Testis (tissue), 5 donors: ENCODE results near the gene SLC8B1. TPM values are rescaled to one million over a fixed set of nuclear protein-coding genes. Genes with fewer than 3 reads are reported as not detected.
A peak's percentile ranks its signal among the peaks of the same experiment; 100 is the strongest.

Experiments
- DNase-seq: peaks from one replicate; pipeline ENCODE4 v3.0.0-alpha.2; 2019
- H3K27ac ChIP-seq, 2 donors: fragments of 200-600 bp; sonication (generic); one replicate each; pipeline ENCODE4 v1.5.1; 2019
- H3K27me3 ChIP-seq: fragments of 200-600 bp; sonication (generic); one replicate; pipeline ENCODE4 v1.5.1; 2019
- H3K36me3 ChIP-seq: fragments of 200-600 bp; sonication (generic); one replicate; pipeline ENCODE4 v1.5.1; 2017; ENCODE audit warnings: low read depth; ENCODE audit errors: missing control alignments
- H3K4me1 ChIP-seq: fragments of 200-600 bp; sonication (generic); one replicate; pipeline ENCODE4 v1.5.1; 2019
- H3K4me3 ChIP-seq, 2 donors: fragments of 200-600 bp; sonication (generic); one replicate each; pipeline ENCODE4 v1.5.1; 2017 to 2019
- H3K9me3 ChIP-seq: fragments of 200-600 bp; sonication (generic); one replicate; pipeline ENCODE4 v1.5.1; 2017
- CTCF ChIP-seq, 3 experiments: fragments of 450-650 bp in 2 of 3; fragments of 200-600 bp in 1 of 3; sonication (generic) in 1 of 3; IDR thresholded peaks; one replicate each; pipeline ENCODE4 v1.5.1; 2016 to 2019; ENCODE audit warnings: antibody characterized with exemption in 3 of 3, mild to moderate bottlenecking in 2 of 3, moderate library complexity in 1 of 3
- POLR2A ChIP-seq: fragments of 450-650 bp; IDR thresholded peaks from one replicate; pipeline ENCODE4 v1.6.1; 2017; ENCODE audit warnings: antibody characterized with exemption, mild to moderate bottlenecking, moderate library complexity
- WGBS, 2 donors: methylation state at CpG; one replicate each; pipeline ENCODE4 v1.1.5; 2018; 5-methylcytosine and 5-hydroxymethylcytosine counted together
- intact Hi-C: fragments of 100-400 bp; cut with DNase I; formaldehyde crosslinking; loops from one replicate; pipeline ENCODE4 v1.15.1; 2023; ENCODE audit warnings: low total_unique reads
- long read RNA-seq, 2 donors: transcript quantifications; one replicate each; lab custom pipeline, GENCODE V29; 2026
- polyA plus RNA-seq: library from polyadenylated mRNA; stranded (reverse); fragments of 350-450 nt; fragmentation: Illumina TruSeq; extraction: RNeasy Lipid Tissue Mini Kit (QIAGEN cat#74804); gene quantifications from one replicate; pipeline ENCODE4 v1.2.3, GENCODE V29; 2014; ENCODE audit warnings: low read depth, low replicate concordance; ENCODE audit not compliant: insufficient read depth
- total RNA-seq, 2 donors: library from RNA; depleted of rRNA; stranded (reverse); fragments of >200 nt; gene quantifications; one replicate each; pipeline ENCODE4 v1.2.3, GENCODE V29; 2016

Gene SLC8B1
- total RNA-seq, result 10 to 100 TPM; 78.0 to 88.3 TPM
- 41.2 TPM for polyA plus RNA-seq
- long read RNA-seq, donor 1, partial matches to known transcripts, result 60 of 78 reads
- long read RNA-seq, donor 1, other reads (novel, unspliced or antisense), result 15 of 78 reads
- long read RNA-seq, donor 2, partial matches to known transcripts, result 30 of 33 reads
- long read RNA-seq, donor 2, other reads (novel, unspliced or antisense), result 0 of 33 reads

- intact Hi-C loops, result no loop called here
- peak within 1 kb of the TSS; percentile 87 to 92 for H3K4me3 ChIP-seq
Measured at GRCh38 chr12:113334786-113335539, at the start of gene SLC8B1. Gene SLC8B1, minus strand, starts transcription at chr12:113335109. Its CDS starts 2,231 bp downstream, at chr12:113332878.

GRCh38 chr12:113382206-113382605 is 47.3 kb upstream of the SLC8B1 start:
- H3K27ac ChIP-seq, result no peak overlapping the region
- H3K36me3 ChIP-seq, result no peaks in the 10 kb centered on the region
- H3K4me1 ChIP-seq, result peaks cover 4% of the 10 kb centered on the region
- TF ChIP-seq CTCF (IDR thresholded peaks at IDR 0.05), result no peak
- no peak for TF ChIP-seq POLR2A
- no peak for DNase-seq
- intact Hi-C loops, result no loop called here
- no peaks in the 10 kb centered on the region for H3K27me3 ChIP-seq
- no peaks in the 10 kb centered on the region for H3K9me3 ChIP-seq
- WGBS, 2 donors, result 89 to 94% methylated on average over 4 of the region's 4 CpGs
- no peak overlapping the region for H3K4me3 ChIP-seq

More at GRCh38 chr12:113334786-113335539, at the start of gene SLC8B1:
- TF ChIP-seq CTCF (IDR thresholded peaks at IDR 0.05) (no peak), POLR2A (peak; percentile 76)
- DNase-seq, result peak; percentile 90
- 0 to 1% methylated on average over 17 to 62 of the region's 62 CpGs for WGBS, 2 donors
- peak within 1 kb of the TSS; percentile 59 to 78 for H3K27ac ChIP-seq
- H3K36me3 ChIP-seq, result no peaks in the 10 kb centered on the region
- H3K4me1 ChIP-seq, result peaks cover 20% of the 10 kb centered on the region
- H3K27me3 ChIP-seq, result no peaks in the 10 kb centered on the region
- H3K9me3 ChIP-seq, result no peaks in the 10 kb centered on the region

- intact Hi-C loops, result no loop called here
- DNase-seq, result no peak
- no peak overlapping the region for H3K4me3 ChIP-seq
- WGBS, 2 donors, result 59 to 72% methylated on average over 11 of the region's 11 CpGs
- no peaks in the 10 kb centered on the region for H3K36me3 ChIP-seq
- TF ChIP-seq CTCF (IDR thresholded peaks at IDR 0.05) (no peak), POLR2A (no peak)
- no peak overlapping the region for H3K27ac ChIP-seq
- H3K27me3 ChIP-seq, result no peaks in the 10 kb centered on the region
- H3K4me1 ChIP-seq, result peaks cover 4% of the 10 kb centered on the region
- H3K9me3 ChIP-seq, result no peaks in the 10 kb centered on the region
Measured at GRCh38 chr12:113381220-113381619, 46.3 kb upstream of the SLC8B1 start.

- WGBS, 2 donors, result 86 to 90% methylated on average over 3 of the region's 3 CpGs
- peaks cover 4% of the 10 kb centered on the region for H3K4me1 ChIP-seq
- intact Hi-C loops, result no loop called here
- H3K27me3 ChIP-seq, result no peaks in the 10 kb centered on the region
- no peaks in the 10 kb centered on the region for H3K36me3 ChIP-seq
- no peak for DNase-seq
- no peak overlapping the region for H3K27ac ChIP-seq
- no peak overlapping the region for H3K4me3 ChIP-seq
- H3K9me3 ChIP-seq, result no peaks in the 10 kb centered on the region
- no peak for TF ChIP-seq CTCF (IDR thresholded peaks at IDR 0.05)
- TF ChIP-seq POLR2A, result no peak
Measured at GRCh38 chr12:113378291-113378690, 43.4 kb upstream of the SLC8B1 start.
